Activated T-helper 2 cell treated with anti-CD3 and anti-CD28 coated beads, Interferon-gamma antibody, Interleukin-2, Interleukin-4, amounts not matched to agents 10 μg/mL and 5 μg/mL and 100 μg/mL, durations not matched to agents 14 hours and 24 hours and 36 hours (primary cell): ENCODE results near the gene ARID4B. TPM values are rescaled to one million over a fixed set of nuclear protein-coding genes. Genes with fewer than 3 reads are reported as not detected.
"Not testable (repeated sequence)": the region's sequence is repeated elsewhere in the genome, so short reads cannot be mapped to it uniquely, and the experiment has no call there.

ENCODE experiments used
- DNase-seq: peaks from one replicate; pipeline ENCODE4 v3.0.0; 2021; ENCODE audit warnings: low spot score
- H3K27ac Mint-ChIP-seq: one replicate; pipeline ENCODE4 v1.8.0; 2021; ENCODE audit warnings: mixed read lengths
- H3K27me3 Mint-ChIP-seq: one replicate; pipeline ENCODE4 v1.8.0; 2021; ENCODE audit warnings: low read depth, mixed read lengths
- H3K36me3 Mint-ChIP-seq: one replicate; pipeline ENCODE4 v1.8.0; 2021; ENCODE audit warnings: low read depth, mixed read lengths
- H3K4me1 Mint-ChIP-seq: one replicate; pipeline ENCODE4 v1.8.0; 2021; ENCODE audit warnings: low read depth, mixed read lengths
- H3K4me3 Mint-ChIP-seq: one replicate; pipeline ENCODE4 v1.8.0; 2021; ENCODE audit warnings: low read depth, mild to moderate bottlenecking, moderate library complexity, mixed read lengths
- H3K9me3 Mint-ChIP-seq: one replicate; pipeline ENCODE4 v1.8.0; 2021; ENCODE audit warnings: mixed read lengths
- intact Hi-C: fragments of 100-400 bp; cut with micrococcal nuclease; formaldehyde crosslinking; loops from one replicate; pipeline ENCODE4 v1.15.1; 2023
- total RNA-seq: library from RNA; stranded (reverse); gene quantifications from 2 replicates; pipeline ENCODE4 v1.2.3, GENCODE V29; 2022

The ARID4B gene
- total RNA-seq, 1 donor from 2014 or later: 49.6 TPM

- Mint-ChIP-seq H3K4me1 (peaks cover 5% of the 10 kb centered on the region), H3K9me3 (no peaks in the 10 kb centered on the region), H3K36me3 (peaks cover 41% of the 10 kb centered on the region), H3K4me3 (no peak overlapping the region), H3K27me3 (no peaks in the 10 kb centered on the region), H3K27ac (no peak overlapping the region)
- intact Hi-C loops: no loop called here
- DNase-seq: no peak
These were observed 106.2 kb downstream of the ARID4B start for GRCh38 chr1:235221653-235222375.

GRCh38 chr1:235215453-235215852 lies 112.5 kb downstream of the ARID4B start:
- no peak overlapping the region for H3K27ac Mint-ChIP-seq
- intact Hi-C loops: no loop called here
- H3K36me3 Mint-ChIP-seq: peaks cover 49% of the 10 kb centered on the region
- no peak for DNase-seq
- no peaks in the 10 kb centered on the region for H3K27me3 Mint-ChIP-seq
- H3K4me3 Mint-ChIP-seq: no peak overlapping the region
- H3K4me1 Mint-ChIP-seq: peaks cover 23% of the 10 kb centered on the region
- no peaks in the 10 kb centered on the region for H3K9me3 Mint-ChIP-seq

GRCh38 chr1:235214962-235215361 lies 113.0 kb downstream of the ARID4B start:
- intact Hi-C loops, H3K27ac Mint-ChIP-seq, H3K27me3 Mint-ChIP-seq, DNase-seq, H3K9me3 Mint-ChIP-seq, H3K4me3 Mint-ChIP-seq: not testable (repeated sequence)
- Mint-ChIP-seq H3K4me1 (peaks cover 23% of the 10 kb centered on the region), H3K36me3 (peaks cover 49% of the 10 kb centered on the region)

DNA sequence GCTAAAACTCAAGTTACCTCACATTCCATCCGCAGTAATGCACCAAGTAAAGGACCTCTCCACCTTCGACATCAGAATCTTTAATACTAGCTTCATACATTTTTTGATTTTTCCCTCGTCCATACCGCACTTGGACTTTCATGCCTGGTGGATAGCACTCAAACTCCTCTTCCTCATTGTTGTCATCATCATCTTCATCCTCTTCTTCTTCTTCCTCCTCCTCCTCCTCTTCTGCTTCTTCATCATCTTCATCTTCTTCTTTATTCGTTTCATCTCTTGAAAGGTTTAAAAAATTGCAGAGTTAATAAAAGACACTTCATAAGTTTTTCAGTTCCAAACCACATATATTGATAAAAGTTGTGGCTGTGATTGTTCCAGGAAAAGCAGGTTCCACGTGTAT lies 114.2 kb downstream of the ARID4B start:
- Mint-ChIP-seq H3K27me3 (no peaks in the 10 kb centered on the region), H3K4me3 (peak overlapping the region; percentile 2), H3K36me3 (peaks cover 49% of the 10 kb centered on the region), H3K9me3 (no peaks in the 10 kb centered on the region), H3K4me1 (peaks cover 23% of the 10 kb centered on the region), H3K27ac (peak overlapping the region; percentile 48)
- intact Hi-C loops: no loop called here
- DNase-seq: no peak

- no peaks in the 10 kb centered on the region for H3K27me3 Mint-ChIP-seq
- peaks cover 48% of the 10 kb centered on the region for H3K36me3 Mint-ChIP-seq
- H3K4me1 Mint-ChIP-seq: peaks cover 32% of the 10 kb centered on the region
- no peak overlapping the region for H3K27ac Mint-ChIP-seq
- H3K4me3 Mint-ChIP-seq: no peak overlapping the region
- no peaks in the 10 kb centered on the region for H3K9me3 Mint-ChIP-seq
- intact Hi-C loops: no loop called here
- DNase-seq: no peak
These were observed 116.5 kb downstream of the ARID4B start for GRCh38 chr1:235211517-235211916.

DNA sequence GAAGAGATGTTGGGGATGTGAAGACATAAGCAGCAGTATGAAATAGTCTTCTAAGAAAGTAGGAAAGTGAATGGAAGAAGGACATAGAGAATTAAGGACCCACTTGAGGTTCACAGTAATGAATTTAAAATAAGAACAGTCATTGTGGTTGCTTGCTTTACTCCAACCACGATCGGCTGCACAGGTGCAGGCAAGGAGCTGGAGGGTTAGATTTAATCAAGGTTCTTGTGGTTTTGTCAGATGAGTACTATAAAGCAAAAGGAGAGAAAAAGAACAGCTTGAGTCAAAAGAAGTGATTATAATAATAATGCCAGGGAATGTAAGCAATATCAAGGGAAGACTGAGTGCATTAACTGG lies 120.8 kb downstream of the ARID4B start:
- Mint-ChIP-seq H3K27ac (peak overlapping the region; percentile 92), H3K4me1 (peaks cover 30% of the 10 kb centered on the region), H3K9me3 (no peaks in the 10 kb centered on the region), H3K27me3 (no peaks in the 10 kb centered on the region), H3K36me3 (peaks cover 56% of the 10 kb centered on the region), H3K4me3 (peak overlapping the region; percentile 26)
- intact Hi-C loops: loop anchor here (2.0 to 5.0 kb wide), 4 partner anchors 40 to 208 kb away; partner anchors contain the start of gene RBM34
- DNase-seq: peak; percentile 50

DNA sequence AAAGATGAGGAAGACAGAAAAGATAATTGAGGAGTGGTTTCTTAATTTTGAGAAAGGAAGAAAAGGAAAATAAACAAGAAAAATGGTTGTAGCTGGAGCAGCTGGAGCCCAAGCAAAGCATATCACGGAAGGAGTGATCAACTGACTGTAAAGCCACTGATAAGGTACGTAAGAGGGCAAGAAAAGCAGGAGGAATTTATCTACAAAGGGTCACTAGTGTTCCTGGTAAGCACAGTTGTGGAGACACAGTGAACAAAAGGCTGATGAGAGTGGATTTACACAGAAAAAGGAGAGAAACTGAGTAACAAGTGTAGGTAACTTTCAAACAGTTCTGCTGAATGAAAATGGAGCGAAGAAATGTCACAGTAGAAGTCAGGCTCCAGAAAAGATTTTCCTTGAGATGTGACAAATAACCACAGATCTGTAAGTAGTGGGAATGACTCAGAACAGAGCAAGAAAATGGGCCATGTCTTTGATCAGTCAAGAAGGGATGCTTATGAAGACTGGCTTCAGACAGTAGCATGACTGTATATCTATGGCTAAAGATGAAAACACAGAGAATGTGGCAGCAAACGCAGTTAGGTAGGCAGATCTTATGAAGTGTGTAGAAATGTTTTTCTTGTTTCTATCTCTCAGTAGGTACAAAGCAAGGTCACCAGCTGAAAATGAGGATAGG lies 121.3 kb downstream of the ARID4B start:
- intact Hi-C loops: loop anchor here (2.0 to 5.0 kb wide), 4 partner anchors 40 to 208 kb away; partner anchors contain the start of gene RBM34
- no peak for DNase-seq

GRCh38 chr1:235205687-235206086 lies 122.3 kb downstream of the ARID4B start:
- Mint-ChIP-seq H3K9me3 (no peaks in the 10 kb centered on the region), H3K4me3 (no peak overlapping the region), H3K4me1 (peaks cover 28% of the 10 kb centered on the region), H3K27me3 (no peaks in the 10 kb centered on the region), H3K27ac (no peak overlapping the region), H3K36me3 (peaks cover 45% of the 10 kb centered on the region)
- intact Hi-C loops: loop anchor here (2.0 to 5.0 kb wide), 4 partner anchors 41 to 209 kb away; partner anchors contain the start of gene RBM34
- DNase-seq: no peak

More for the DNA sequence above, 121.3 kb downstream of the ARID4B start:
- Mint-ChIP-seq H3K36me3 (peaks cover 51% of the 10 kb centered on the region), H3K9me3 (no peaks in the 10 kb centered on the region), H3K4me1 (peaks cover 28% of the 10 kb centered on the region), H3K27ac (peak overlapping the region; percentile 92), H3K27me3 (no peaks in the 10 kb centered on the region), H3K4me3 (peak overlapping the region; percentile 26)

DNA sequence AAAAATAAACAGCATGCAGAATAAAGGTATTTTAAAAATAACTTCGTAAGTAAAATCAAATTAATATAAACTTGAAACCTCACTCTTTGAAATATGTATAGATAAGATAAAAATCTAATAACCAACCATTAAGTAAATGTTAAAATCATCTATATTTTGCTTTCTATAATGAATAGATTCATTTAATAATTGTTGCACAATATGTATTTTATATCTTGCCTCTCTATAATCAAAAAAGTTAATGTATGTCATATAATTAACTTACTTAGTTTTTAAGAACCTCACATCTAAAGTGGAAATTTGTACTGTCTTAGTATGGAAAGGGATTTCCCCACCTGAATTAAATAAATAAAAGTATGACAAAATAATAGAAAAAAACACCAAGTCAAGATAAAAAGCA lies 124.6 kb downstream of the ARID4B start:
- intact Hi-C loops: no loop called here

DNA sequence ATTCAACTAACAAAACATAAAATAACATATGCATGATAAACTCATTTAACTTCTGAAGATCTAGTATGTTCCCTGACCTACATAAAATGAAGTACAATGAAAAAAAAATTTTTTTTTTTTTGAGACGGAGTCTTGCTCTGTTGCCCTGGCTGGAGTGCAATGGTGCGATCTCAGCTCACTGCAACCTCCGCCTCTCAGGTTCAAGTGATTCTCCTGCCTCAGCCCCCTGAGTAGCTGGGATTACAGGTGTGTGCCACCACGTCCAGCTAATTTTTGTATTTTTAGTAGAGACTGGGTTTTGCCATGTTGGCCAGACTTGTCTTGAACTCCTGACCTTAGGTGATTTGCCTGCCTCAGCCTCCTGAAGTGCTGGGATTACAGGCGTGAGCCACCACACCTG lies 125.5 kb downstream of the ARID4B start:
- H3K4me3 Mint-ChIP-seq, H3K27ac Mint-ChIP-seq, H3K9me3 Mint-ChIP-seq, H3K27me3 Mint-ChIP-seq, DNase-seq, intact Hi-C loops: not testable (repeated sequence)
- Mint-ChIP-seq H3K36me3 (peaks cover 37% of the 10 kb centered on the region), H3K4me1 (peaks cover 25% of the 10 kb centered on the region)

More for the DNA sequence above, 124.6 kb downstream of the ARID4B start:
- DNase-seq: no peak
- peaks cover 29% of the 10 kb centered on the region for H3K4me1 Mint-ChIP-seq
- no peaks in the 10 kb centered on the region for H3K9me3 Mint-ChIP-seq
- no peaks in the 10 kb centered on the region for H3K27me3 Mint-ChIP-seq
- H3K4me3 Mint-ChIP-seq: no peak overlapping the region
- H3K27ac Mint-ChIP-seq: no peak overlapping the region
- H3K36me3 Mint-ChIP-seq: peaks cover 39% of the 10 kb centered on the region

GRCh38 chr1:235199441-235199840 lies 128.5 kb downstream of the ARID4B start:
- Mint-ChIP-seq H3K36me3 (peaks cover 30% of the 10 kb centered on the region), H3K9me3 (no peaks in the 10 kb centered on the region), H3K27me3 (no peaks in the 10 kb centered on the region), H3K4me1 (peaks cover 3% of the 10 kb centered on the region), H3K4me3 (no peak overlapping the region), H3K27ac (no peak overlapping the region)
- intact Hi-C loops: no loop called here
- DNase-seq: no peak

DNA sequence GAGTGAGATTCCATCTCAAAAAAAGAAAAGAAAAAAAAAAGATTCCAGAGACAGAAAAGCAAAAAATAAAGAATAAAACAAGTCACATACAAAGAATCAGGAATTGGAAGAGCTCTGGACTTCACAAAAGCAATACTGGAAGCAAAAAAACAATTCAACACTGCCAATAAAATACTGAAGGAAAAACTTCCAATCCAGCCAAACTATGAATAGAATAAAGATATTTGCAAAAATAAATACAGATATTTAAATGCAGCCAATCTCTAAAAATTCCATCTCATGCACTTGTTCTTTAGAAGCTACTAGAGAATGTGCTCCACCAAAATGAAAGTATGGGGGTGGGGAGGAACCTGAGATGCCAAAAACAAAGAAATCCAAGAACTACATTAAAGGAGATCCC lies 137.5 kb downstream of the ARID4B start:
- H3K36me3 Mint-ChIP-seq: peaks cover 57% of the 10 kb centered on the region
- peaks cover 4% of the 10 kb centered on the region for H3K4me1 Mint-ChIP-seq
- no peaks in the 10 kb centered on the region for H3K27me3 Mint-ChIP-seq
- intact Hi-C loops: no loop called here
- H3K9me3 Mint-ChIP-seq: no peaks in the 10 kb centered on the region
- no peak overlapping the region for H3K27ac Mint-ChIP-seq
- no peak overlapping the region for H3K4me3 Mint-ChIP-seq
- DNase-seq: no peak

GRCh38 chr1:235187316-235187715 lies 140.7 kb downstream of the ARID4B start:
- intact Hi-C loops: no loop called here
- Mint-ChIP-seq H3K36me3 (peaks cover 39% of the 10 kb centered on the region), H3K4me1 (peaks cover 11% of the 10 kb centered on the region), H3K27me3 (no peaks in the 10 kb centered on the region), H3K9me3 (no peaks in the 10 kb centered on the region), H3K4me3 (no peak overlapping the region), H3K27ac (no peak overlapping the region)
- DNase-seq: no peak
